HEK293 (cell line): ENCODE measurements around the gene CFAP73.

Experiments
- CTCF ChIA-PET: fragments of 350-600 bp; formaldehyde crosslinking; extraction: SDS; loops from one replicate; lab custom pipeline; 2021; ENCODE audit warnings: antibody characterized with exemption; lab: Yijun Ruan, JAX
- POLR2A ChIA-PET: fragments of 300-600 bp; formaldehyde crosslinking; extraction: SDS; loops from one replicate; lab custom pipeline; 2020; ENCODE audit warnings: antibody characterized with exemption, inconsistent platforms; lab: Yijun Ruan, JAX
- H3K27ac ChIP-seq: fragments of 200-500 bp; sonication (Bioruptor generic); 2 replicates; pipeline ENCODE4 v1.5.1; 2014; ENCODE audit warnings: low read depth, low read length, control low read depth, inconsistent platforms; ENCODE audit errors: extremely low read depth
- H3K36me3 ChIP-seq, 2 experiments: fragments of 200-500 bp in 1 of 2; sonication (Bioruptor generic) in 1 of 2; 1 replicate in 1 of 2; 2 replicates in 1 of 2; pipeline ENCODE4 v1.5.1; 2014 to 2017; ENCODE audit warnings: inconsistent platforms in 2 of 2, low read length in 2 of 2; ENCODE audit not compliant: control insufficient read depth in 2 of 2, insufficient read depth in 1 of 2
- H3K4me1 ChIP-seq: fragments of 200-500 bp; sonication (Bioruptor generic); 2 replicates; pipeline ENCODE4 v1.5.1; 2014; ENCODE audit warnings: mild to moderate bottlenecking, low read length, inconsistent platforms; ENCODE audit not compliant: control insufficient read depth, insufficient read depth
- H3K4me3 ChIP-seq: 2 replicates; pipeline ENCODE4 v1.5.1; 2011; ENCODE audit warnings: low read depth, mild to moderate bottlenecking, control low read depth, low read length, moderate library complexity
- H3K9me3 ChIP-seq: fragments of 200-500 bp; sonication (Bioruptor generic); 2 replicates; pipeline ENCODE4 v1.5.1; 2014; ENCODE audit warnings: low read depth, low read length, inconsistent platforms; ENCODE audit not compliant: control insufficient read depth, insufficient read depth
- GLI2 ChIP-seq: fragments of 450-650 bp; formaldehyde crosslinking; IDR thresholded peaks from 2 replicates; pipeline ENCODE4; 2017; ENCODE audit warnings: missing biosample characterization, missing genetic modification characterization, low read depth, borderline replicate concordance
- KLF7 ChIP-seq: fragments of 450-650 bp; formaldehyde crosslinking; IDR thresholded peaks from 2 replicates; pipeline ENCODE4 v1.5.1; 2016; ENCODE audit warnings: missing biosample characterization, missing genetic modification characterization, borderline replicate concordance
- KLF8 ChIP-seq: fragments of 450-650 bp; formaldehyde crosslinking; IDR thresholded peaks from 2 replicates; pipeline ENCODE4 v1.5.1; 2016; ENCODE audit warnings: missing biosample characterization, missing genetic modification characterization
- KLF9 ChIP-seq: fragments of 450-650 bp; formaldehyde crosslinking; IDR thresholded peaks from 2 replicates; pipeline ENCODE4 v1.5.1; 2016; ENCODE audit warnings: missing biosample characterization, missing genetic modification characterization, low read depth
- OSR2 ChIP-seq: fragments of 450-650 bp; formaldehyde crosslinking; IDR thresholded peaks from 2 replicates; pipeline ENCODE4 v1.5.1; 2016; ENCODE audit warnings: missing biosample characterization, missing genetic modification characterization
- RBAK ChIP-seq: fragments of 450-650 bp; formaldehyde crosslinking; IDR thresholded peaks from 2 replicates; pipeline ENCODE4 v1.5.1; 2016; ENCODE audit warnings: missing biosample characterization, missing genetic modification characterization
- TCF7L2 ChIP-seq: IDR thresholded peaks from 2 replicates; pipeline ENCODE4 v1.6.1; 2011; ENCODE audit warnings: low read depth, mild to moderate bottlenecking, inconsistent platforms, low read length, moderate library complexity, borderline replicate concordance
- ZBTB20 ChIP-seq: fragments of 450-650 bp; formaldehyde crosslinking; IDR thresholded peaks from 2 replicates; pipeline ENCODE4 v1.5.1; 2016; ENCODE audit warnings: missing biosample characterization, missing genetic modification characterization
- ZBTB7A ChIP-seq: fragments of 450-650 bp; formaldehyde crosslinking; IDR thresholded peaks from 2 replicates; pipeline ENCODE4 v1.5.1; 2016; ENCODE audit warnings: low read depth, missing biosample characterization, missing genetic modification characterization
- ZNF2 ChIP-seq: fragments of 450-650 bp; formaldehyde crosslinking; IDR thresholded peaks from 2 replicates; pipeline ENCODE4 v1.5.1; 2016; ENCODE audit warnings: missing biosample characterization, missing genetic modification characterization
- ZNF214 ChIP-seq: fragments of 450-650 bp; formaldehyde crosslinking; IDR thresholded peaks from 2 replicates; pipeline ENCODE4 v1.5.1; 2017; ENCODE audit warnings: missing biosample characterization, mild to moderate bottlenecking, missing genetic modification characterization, borderline replicate concordance
- ZNF221 ChIP-seq: fragments of 450-650 bp; formaldehyde crosslinking; IDR thresholded peaks from 2 replicates; pipeline ENCODE4 v1.5.1; 2017; ENCODE audit warnings: missing biosample characterization, missing genetic modification characterization, borderline replicate concordance
- ZNF354C ChIP-seq: fragments of 450-650 bp; formaldehyde crosslinking; IDR thresholded peaks from 2 replicates; pipeline ENCODE4 v1.5.1; 2016; ENCODE audit warnings: missing biosample characterization, missing genetic modification characterization, low read depth, borderline replicate concordance
- ZNF600 ChIP-seq: fragments of 450-650 bp; formaldehyde crosslinking; IDR thresholded peaks from 2 replicates; pipeline ENCODE4 v1.5.1; 2016; ENCODE audit warnings: missing biosample characterization, missing genetic modification characterization
- ZNF785 ChIP-seq: fragments of 450-650 bp; formaldehyde crosslinking; IDR thresholded peaks from 2 replicates; pipeline ENCODE4 v1.5.1; 2016; ENCODE audit warnings: missing biosample characterization, missing genetic modification characterization
- ZSCAN16 ChIP-seq: fragments of 450-650 bp; formaldehyde crosslinking; IDR thresholded peaks from 2 replicates; pipeline ENCODE4 v1.5.1; 2016; ENCODE audit warnings: missing biosample characterization, missing genetic modification characterization
- ZSCAN23 ChIP-seq: fragments of 450-650 bp; formaldehyde crosslinking; IDR thresholded peaks from 2 replicates; pipeline ENCODE4 v1.5.1; 2016; ENCODE audit warnings: missing biosample characterization, missing genetic modification characterization
- TF ChIP-seq, protein P1 (sequence below): fragments of 450-650 bp; formaldehyde crosslinking; IDR thresholded peaks from 2 replicates; pipeline ENCODE4 v1.5.1; 2016; ENCODE audit warnings: missing biosample characterization, missing genetic modification characterization
- TF ChIP-seq, protein P2 (sequence below): fragments of 450-650 bp; formaldehyde crosslinking; IDR thresholded peaks from 2 replicates; pipeline ENCODE4 v1.5.1; 2016; ENCODE audit warnings: missing biosample characterization, missing genetic modification characterization
- TF ChIP-seq, protein P3 (sequence below): fragments of 450-650 bp; formaldehyde crosslinking; IDR thresholded peaks from 2 replicates; pipeline ENCODE4 v1.5.1; 2017; ENCODE audit warnings: missing biosample characterization, missing genetic modification characterization
- TF ChIP-seq, protein P4 (sequence below): fragments of 450-650 bp; formaldehyde crosslinking; IDR thresholded peaks from 2 replicates; pipeline ENCODE4 v1.5.1; 2016; ENCODE audit warnings: missing biosample characterization, missing genetic modification characterization

The CFAP73 gene

DNA sequence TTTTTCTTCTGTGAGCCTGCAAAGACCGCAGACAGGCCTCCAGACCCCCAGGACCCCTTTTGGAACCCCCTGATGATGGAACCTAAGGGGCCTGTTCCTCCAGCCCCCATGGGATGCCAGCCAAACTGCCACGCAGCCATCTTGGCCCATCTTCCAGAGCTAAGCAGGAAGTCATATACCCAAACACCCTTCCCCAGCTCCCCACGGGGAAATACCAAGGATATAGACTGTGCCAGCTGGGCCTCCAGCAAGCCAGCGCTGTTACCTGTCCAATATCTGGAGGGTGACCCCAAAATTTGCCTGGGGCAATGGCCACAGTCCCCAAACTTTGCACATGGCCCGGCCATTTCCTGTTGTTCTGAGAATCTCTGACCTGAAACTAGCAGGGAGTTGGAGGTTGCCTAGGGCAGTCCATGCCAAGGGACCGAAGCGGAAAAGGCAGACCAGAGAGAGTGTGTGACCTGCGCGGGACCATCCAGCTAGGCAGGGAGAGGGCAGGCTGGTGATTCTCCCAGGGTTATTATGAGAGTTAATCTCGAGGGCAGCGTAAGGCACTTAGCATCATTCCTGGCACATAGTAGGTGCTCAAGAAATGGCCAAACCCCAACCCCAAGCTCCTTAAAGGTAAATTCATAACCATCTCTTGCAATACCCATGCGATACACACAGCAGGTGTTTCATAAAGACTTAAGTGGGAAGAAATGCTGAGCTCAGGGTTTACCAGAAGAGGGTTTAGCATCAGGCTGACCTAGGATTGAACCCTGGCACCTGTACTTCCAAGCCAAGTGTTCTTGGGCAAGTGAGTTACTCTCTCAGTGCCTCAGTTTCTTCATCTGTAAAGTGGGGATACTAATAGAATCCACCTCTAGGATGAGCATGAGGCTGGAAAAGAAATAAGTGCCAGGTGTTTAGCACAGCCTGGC, 11.4 kb upstream of the CFAP73 start:
- ChIA-PET POLR2A (no interaction called here), CTCF (interaction anchor here (1.7 to 2.0 kb wide), 2 partner anchors 15 to 90 kb away, joined by 7 to 8 read pairs; no protein-coding TSS in a partner anchor)
- H3K36me3 ChIP-seq: no peaks in the 10 kb centered on the region
- H3K9me3 ChIP-seq: no peaks in the 10 kb centered on the region
- H3K4me3 ChIP-seq: no peak overlapping the region
- H3K27ac ChIP-seq: no peak overlapping the region
- TF ChIP-seq, protein P1, sequence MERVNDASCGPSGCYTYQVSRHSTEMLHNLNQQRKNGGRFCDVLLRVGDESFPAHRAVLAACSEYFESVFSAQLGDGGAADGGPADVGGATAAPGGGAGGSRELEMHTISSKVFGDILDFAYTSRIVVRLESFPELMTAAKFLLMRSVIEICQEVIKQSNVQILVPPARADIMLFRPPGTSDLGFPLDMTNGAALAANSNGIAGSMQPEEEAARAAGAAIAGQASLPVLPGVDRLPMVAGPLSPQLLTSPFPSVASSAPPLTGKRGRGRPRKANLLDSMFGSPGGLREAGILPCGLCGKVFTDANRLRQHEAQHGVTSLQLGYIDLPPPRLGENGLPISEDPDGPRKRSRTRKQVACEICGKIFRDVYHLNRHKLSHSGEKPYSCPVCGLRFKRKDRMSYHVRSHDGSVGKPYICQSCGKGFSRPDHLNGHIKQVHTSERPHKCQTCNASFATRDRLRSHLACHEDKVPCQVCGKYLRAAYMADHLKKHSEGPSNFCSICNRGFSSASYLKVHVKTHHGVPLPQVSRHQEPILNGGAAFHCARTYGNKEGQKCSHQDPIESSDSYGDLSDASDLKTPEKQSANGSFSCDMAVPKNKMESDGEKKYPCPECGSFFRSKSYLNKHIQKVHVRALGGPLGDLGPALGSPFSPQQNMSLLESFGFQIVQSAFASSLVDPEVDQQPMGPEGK: no peak
- TF ChIP-seq ZBTB20 (tag by site-specific recombination): 0 out of 2 replicates have a peak, but pooled peaks have one; percentile 25
- H3K4me1 ChIP-seq: peaks cover 6% of the 10 kb centered on the region; the same call in 1 of the 2 replicates

DNA sequence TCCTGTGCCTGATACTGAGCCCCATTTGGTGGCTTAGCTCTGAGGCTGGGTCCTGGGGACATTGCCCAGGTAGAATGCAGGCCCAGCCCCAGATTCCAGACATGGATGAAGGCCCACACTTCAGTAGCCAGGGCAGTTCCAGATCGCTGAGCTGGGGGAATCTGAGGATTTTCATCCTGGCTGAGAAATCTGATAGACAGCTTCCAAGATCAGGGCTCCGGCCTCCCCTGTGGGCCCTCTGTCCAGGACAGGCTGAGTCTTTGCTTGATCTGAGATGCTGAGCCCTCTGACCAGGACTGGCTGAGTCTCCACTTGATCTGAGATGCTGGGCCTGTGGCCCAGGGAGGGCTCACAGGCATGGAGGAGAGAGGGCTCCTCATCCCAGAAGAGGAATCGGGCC, 10.7 kb upstream of the CFAP73 start:
- POLR2A ChIA-PET: no interaction called here
- H3K4me3 ChIP-seq: no peak overlapping the region
- H3K36me3 ChIP-seq: no peaks in the 10 kb centered on the region
- CTCF ChIA-PET: interaction anchor here (0.6 to 2.0 kb wide), 4 partner anchors 15 to 145 kb away, joined by 3 to 8 read pairs (median 6); no protein-coding TSS in a partner anchor
- no peaks in the 10 kb centered on the region for H3K9me3 ChIP-seq
- H3K4me1 ChIP-seq: peaks cover 6% of the 10 kb centered on the region; the same call in 1 of the 2 replicates
- TF ChIP-seq ZNF600 (tag by site-specific recombination): no peak
- no peak for TF ChIP-seq GLI2 (tag by site-specific recombination)
- TF ChIP-seq ZNF2: no peak
- no peak for TF ChIP-seq ZNF354C (tag by site-specific recombination)
- TF ChIP-seq, protein P2, sequence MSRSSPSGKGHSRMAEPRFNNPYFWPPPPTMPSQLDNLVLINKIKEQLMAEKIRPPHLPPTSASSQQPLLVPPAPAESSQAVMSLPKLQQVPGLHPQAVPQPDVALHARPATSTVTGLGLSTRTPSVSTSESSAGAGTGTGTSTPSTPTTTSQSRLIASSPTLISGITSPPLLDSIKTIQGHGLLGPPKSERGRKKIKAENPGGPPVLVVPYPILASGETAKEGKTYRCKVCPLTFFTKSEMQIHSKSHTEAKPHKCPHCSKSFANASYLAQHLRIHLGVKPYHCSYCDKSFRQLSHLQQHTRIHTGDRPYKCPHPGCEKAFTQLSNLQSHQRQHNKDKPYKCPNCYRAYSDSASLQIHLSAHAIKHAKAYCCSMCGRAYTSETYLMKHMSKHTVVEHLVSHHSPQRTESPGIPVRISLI (tag by site-specific recombination): no peak
- no peak for TF ChIP-seq ZNF214 (tag by site-specific recombination)
- TF ChIP-seq KLF9 (tag by site-specific recombination): no peak
- TF ChIP-seq, protein P3, sequence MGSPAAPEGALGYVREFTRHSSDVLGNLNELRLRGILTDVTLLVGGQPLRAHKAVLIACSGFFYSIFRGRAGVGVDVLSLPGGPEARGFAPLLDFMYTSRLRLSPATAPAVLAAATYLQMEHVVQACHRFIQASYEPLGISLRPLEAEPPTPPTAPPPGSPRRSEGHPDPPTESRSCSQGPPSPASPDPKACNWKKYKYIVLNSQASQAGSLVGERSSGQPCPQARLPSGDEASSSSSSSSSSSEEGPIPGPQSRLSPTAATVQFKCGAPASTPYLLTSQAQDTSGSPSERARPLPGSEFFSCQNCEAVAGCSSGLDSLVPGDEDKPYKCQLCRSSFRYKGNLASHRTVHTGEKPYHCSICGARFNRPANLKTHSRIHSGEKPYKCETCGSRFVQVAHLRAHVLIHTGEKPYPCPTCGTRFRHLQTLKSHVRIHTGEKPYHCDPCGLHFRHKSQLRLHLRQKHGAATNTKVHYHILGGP (tag by site-specific recombination): no peak
- no peak for TF ChIP-seq ZSCAN16
- no peak for TF ChIP-seq RBAK (tag by site-specific recombination)
- no peak for TF ChIP-seq OSR2 (tag by site-specific recombination)
- no peak for TF ChIP-seq ZSCAN23 (tag by site-specific recombination)
- no peak overlapping the region for H3K27ac ChIP-seq

DNA sequence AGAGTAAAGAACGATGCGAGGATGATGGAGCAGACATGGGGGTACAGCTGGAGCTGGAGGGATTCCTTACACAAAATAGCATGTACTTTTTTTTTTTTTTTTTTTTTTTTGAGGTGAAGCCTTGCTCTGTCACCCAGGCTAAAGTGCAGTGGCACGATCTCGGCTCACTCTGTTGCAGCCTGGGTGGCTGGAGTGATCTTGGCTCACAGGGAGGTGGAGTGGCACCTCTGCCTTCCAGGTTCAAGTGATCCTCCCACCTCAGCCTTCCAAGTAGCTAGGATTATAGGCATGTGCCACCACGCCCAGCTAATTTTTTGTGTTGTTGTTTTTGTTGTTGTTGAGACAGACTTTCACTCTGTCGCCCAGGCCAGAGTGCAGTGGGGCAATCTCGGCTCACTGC, 8.8 kb upstream of the CFAP73 start:
- TF ChIP-seq, protein P1: no peak
- TF ChIP-seq ZNF221 (tag by site-specific recombination) (no peak), KLF7 (tag by site-specific recombination) (no peak), ZNF785 (tag by site-specific recombination) (no peak), KLF8 (no peak), TCF7L2 (no peak), ZBTB7A (tag by site-specific recombination) (no peak)
- TF ChIP-seq, protein P4, sequence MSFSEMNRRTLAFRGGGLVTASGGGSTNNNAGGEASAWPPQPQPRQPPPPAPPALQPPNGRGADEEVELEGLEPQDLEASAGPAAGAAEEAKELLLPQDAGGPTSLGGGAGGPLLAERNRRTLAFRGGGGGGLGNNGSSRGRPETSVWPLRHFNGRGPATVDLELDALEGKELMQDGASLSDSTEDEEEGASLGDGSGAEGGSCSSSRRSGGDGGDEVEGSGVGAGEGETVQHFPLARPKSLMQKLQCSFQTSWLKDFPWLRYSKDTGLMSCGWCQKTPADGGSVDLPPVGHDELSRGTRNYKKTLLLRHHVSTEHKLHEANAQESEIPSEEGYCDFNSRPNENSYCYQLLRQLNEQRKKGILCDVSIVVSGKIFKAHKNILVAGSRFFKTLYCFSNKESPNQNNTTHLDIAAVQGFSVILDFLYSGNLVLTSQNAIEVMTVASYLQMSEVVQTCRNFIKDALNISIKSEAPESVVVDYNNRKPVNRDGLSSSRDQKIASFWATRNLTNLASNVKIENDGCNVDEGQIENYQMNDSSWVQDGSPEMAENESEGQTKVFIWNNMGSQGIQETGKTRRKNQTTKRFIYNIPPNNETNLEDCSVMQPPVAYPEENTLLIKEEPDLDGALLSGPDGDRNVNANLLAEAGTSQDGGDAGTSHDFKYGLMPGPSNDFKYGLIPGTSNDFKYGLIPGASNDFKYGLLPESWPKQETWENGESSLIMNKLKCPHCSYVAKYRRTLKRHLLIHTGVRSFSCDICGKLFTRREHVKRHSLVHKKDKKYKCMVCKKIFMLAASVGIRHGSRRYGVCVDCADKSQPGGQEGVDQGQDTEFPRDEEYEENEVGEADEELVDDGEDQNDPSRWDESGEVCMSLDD (tag by site-specific recombination): no peak
- ChIA-PET POLR2A (no interaction called here), CTCF (interaction anchor here (0.7 to 1.4 kb wide), 2 partner anchors 9 to 92 kb away, joined by 3 read pairs; no protein-coding TSS in a partner anchor)
- Histone ChIP-seq H3K4me1 (peaks cover 4% of the 10 kb centered on the region; the same call in 1 of the 2 replicates), H3K27ac (no peak overlapping the region), H3K9me3 (no peaks in the 10 kb centered on the region), H3K36me3 (no peaks in the 10 kb centered on the region), H3K4me3 (no peak overlapping the region)
